GM15510 (cell line): ENCODE measurements around the gene PACSIN1.

Experiments
- POLR2A ChIP-seq: IDR thresholded peaks from 3 replicates; pipeline ENCODE4 v1.6.1; 2011; ENCODE audit warnings: borderline replicate concordance; ENCODE audit not compliant: insufficient read length; ENCODE audit errors: extremely low read depth

The PACSIN1 gene

DNA sequence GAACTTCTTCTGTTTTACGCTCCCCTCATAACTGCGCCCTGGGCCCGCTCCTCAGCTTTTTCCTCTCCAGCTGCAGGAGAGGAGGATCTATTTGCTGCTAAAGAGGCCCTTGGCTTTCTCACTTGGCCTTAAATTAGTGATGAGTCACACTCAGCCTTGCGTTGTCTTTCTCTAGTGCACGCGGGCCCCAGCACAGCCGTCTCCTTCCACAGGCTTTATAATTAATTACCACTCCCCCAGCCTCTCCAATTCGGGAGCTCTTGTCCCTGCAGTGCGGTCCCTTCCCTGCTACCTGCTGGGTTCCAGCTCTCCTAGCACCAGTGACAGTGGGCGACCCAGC, 25.2 kb downstream of the PACSIN1 start:
- TF ChIP-seq POLR2A: no peak

DNA sequence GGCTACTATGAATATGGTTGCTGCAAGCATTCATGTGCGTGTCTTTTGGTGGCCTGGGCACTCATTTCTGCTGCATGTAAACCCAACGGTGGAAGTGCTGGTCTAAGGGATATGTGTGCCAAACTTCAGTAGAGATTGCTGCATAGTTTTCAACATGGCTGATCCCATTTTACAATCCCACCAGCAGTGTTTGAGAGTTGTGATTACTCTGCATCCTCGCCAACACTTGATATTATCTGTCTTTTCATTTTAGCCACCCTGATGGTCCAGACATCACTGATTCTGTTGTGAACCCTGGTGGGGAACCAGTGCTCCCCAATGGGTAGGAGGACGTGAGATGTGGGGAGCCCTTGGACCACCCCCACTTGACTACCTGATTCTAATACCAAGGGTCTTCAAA, 27.5 kb downstream of the PACSIN1 start:
- no peak for TF ChIP-seq POLR2A

DNA sequence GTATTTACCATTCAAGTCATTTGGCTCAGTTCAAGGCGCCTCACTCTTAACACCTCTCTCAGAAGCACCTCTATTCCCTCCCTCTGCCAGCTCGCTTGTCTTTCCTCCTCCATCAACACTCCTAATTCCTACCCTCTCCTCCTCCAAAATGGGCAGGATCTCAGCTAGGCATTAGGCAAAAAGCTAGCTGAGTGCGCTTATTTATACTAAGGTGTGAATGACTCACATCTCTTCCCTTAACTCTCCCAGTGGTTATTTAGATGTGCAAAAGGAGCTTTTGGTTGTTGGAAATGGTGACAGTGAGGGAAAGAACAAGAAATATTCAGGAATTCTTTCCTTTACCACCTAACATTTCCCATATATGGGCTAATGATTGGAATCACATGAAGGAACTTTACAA, 29.1 kb downstream of the PACSIN1 start:
- TF ChIP-seq POLR2A: no peak

DNA sequence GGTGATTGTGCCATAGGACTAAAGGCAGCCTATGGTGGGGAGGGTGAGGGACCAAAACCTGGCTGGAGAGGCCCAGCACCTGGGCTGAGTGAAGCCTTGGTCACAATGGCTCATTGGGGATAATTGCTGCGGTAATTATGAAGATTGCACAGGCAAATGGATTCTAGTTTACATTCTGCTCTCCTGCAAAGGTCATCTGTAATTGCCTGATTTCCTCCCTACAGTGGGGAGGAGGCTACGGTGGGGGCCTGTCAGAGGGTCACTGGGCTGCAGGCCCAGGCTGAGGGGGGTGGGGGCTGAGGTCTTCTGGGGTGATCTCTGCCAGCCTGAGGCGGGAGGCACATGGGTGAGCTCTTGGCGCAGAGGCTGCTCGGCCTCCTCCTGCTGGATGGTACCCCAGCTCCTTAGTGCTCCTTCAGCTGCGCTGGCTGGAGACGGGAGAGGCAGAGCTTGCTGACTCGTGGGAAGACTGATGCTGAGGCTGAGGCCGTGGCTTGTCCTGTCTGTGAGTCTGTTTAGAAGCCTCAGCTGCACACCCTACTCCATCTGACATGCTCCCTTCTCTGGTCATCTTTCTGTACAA, 30.3 kb downstream of the PACSIN1 start:
- no peak for TF ChIP-seq POLR2A

DNA sequence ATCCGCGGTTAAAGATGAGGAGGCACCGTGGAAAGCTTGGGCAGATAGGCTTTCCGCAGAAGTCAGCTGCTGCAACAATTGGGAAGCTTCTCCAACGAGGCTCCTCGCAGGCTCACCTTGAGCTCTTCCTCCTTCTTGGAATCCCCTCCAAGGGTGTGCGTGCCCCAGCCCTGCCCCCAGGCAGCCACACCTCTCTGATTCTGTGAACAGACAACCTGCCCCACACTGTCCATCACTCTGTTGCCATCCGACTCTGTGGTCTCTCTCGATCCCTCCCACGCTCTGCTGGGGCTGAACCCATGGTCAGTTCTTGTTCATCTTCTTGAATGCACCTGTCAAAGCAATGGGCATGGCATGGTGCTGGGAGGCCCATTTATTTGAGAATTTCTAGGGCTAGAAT, 31.5 kb downstream of the PACSIN1 start:
- no peak for TF ChIP-seq POLR2A

DNA sequence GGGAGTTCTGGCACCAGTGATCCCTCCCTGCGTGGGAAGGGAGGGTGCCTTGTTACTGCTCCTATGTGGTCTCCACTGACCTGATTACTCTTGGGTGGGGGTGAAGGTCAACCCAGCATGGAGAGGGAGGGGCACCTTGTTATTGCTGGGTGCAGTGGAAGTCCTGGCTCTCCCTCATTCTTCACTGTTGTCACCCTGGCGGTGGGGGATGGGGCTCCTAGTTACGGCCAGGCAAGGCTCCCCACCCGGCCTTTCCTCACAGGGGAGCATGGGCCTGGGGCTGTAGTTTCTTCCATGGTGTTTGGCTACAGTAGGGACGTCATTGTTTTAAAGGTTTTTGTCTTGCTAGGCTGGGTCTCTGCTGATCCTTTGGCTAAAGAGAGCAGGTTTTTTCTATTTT, 40.8 kb downstream of the PACSIN1 start:
- no peak for TF ChIP-seq POLR2A

DNA sequence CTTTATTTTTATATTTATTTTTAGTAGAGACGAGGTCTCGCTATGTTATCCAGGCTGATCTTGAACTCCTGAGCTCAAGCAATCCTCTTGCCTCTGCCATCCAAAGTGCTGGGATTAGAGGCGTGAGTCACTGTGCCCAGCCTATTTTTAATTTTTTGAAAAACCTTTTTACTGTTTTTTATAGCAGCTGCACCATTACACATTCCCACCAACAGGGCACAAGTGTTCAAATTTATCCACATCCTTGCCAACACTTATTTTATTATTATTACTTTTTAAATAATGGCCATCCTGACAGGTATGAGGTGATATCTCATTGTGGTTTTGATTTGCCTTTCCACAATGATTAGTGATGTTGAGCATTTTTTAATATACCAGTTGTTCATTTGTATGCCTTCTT, 42.5 kb downstream of the PACSIN1 start:
- no peak for TF ChIP-seq POLR2A

DNA sequence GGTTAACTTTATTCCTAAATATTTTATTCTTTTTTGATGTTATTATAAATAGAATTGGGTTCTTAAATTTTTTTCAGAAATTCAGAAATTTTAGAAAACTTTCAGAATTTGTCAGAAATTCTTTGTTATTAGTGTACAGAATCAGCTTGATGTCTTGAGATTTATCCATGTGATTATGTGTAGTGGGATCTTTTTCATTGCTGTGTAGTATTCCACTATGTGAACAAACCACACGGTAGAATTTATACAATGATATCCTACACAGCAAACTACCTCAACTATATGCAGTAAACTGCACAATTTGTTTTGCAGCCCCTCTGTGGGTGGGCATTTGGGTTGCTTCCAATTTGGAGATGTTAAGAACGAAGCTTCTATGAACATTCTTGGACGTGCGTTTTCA, 43.9 kb downstream of the PACSIN1 start:
- no peak for TF ChIP-seq POLR2A

DNA sequence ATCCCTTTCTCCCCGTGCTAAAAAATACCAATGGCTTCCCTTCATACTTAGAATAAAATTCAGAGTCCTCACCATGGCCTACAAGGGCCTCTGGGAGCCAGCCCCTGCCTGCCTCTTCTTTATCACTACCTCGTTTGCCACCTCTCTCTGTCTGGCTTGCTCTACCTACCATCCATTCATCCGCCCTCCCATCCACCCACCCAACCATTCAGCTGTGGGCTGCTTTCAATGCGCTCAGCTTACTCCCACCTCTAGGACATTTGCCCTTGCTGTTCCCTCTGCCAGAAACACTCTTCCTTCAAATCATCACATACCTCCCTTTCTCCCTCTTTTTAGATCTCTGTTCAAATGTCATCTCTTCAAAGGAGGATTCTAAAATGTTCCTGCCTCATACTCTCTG, 44.4 kb downstream of the PACSIN1 start:
- TF ChIP-seq POLR2A: no peak

DNA sequence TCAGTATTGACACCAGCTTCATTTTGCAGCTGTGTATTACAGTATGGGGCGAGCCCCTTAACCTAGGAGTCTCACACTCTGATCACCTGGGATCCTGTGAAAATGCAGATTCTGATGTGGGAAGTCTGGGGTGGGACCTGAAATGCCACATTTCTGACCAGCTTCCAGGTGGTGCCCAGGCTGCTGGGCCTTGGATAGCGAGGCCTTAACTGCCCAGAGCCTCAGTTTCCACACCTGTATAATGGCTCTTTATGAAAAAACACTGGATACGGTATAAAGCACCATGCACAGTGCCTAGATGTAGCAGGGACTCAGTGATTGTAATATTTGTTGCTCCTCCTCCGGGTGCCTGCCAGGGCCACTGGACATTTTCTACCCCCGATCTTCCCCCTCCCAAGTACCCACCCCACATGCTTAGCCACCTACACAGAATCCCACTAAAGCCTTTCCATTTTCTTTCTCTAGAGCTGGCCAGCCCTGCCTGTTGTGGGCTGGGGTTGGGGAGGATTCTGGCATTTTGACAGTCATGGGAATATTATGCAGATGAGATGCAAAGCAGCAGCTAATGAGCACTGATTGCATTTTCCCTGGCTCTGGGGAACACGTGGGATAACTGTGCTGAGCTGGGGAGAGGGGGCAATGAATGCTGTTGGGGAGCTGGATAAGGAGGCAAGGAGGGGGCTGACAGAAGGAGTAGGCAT, 45.5 kb downstream of the PACSIN1 start:
- TF ChIP-seq POLR2A: no peak

DNA sequence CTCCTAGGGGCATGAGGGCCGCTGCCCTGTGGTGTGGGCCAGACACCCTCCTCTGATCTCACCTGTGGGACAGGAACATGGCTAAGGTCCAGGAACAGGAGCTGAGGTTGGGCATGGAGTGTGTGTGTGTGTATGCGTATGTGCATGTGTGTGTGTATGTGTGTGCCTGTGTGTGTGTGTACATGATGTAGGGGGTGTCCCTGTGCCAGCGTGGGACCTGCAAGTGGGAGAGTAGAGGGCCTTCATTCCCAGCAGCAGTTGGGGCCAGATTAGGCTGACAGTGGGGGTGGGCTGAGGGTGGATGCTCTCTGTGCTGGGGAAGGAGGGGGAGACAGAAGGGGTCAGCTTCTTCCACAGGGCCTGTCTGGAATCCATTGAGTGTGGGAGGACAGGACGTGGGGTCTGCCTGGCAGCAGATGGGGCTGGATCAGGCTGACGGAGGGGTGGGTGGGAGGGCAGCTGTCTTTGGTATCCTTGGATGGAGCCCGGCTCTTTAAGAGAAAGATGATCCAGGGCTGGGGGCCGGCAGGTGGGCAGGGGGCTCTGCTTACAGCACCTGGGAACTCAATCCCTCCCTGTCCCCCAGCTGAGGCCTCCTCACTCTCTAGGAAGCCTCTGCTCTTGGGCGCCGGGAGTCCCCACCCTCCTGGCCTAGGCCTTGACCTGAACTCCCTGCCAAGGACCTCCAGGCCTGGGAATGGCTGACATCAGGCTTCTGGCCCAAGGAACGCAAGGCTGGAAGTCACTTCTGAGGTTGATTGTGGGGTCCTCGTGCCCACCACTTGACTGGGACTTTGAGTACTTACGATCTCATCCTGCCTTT, 46.2 kb downstream of the PACSIN1 start:
- no peak for TF ChIP-seq POLR2A

DNA sequence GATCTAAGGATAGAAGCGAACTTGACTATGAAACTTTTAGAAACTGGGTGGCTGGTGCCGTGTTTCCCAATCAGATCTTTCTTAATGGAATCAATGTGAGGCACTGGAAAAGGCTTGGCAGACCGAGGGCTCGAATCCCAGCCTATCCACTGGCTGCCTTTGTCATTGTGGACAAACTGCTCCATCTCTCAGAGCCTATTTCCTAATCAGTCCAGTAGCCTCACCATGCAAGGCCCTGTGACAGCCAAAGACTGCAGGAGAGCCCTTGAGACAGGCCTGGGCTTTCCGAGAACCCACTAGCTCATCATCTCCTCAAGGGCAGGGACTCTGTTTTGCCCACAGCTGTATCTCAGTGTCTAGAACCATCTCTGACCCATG, 46.9 kb downstream of the PACSIN1 start:
- no peak for TF ChIP-seq POLR2A

DNA sequence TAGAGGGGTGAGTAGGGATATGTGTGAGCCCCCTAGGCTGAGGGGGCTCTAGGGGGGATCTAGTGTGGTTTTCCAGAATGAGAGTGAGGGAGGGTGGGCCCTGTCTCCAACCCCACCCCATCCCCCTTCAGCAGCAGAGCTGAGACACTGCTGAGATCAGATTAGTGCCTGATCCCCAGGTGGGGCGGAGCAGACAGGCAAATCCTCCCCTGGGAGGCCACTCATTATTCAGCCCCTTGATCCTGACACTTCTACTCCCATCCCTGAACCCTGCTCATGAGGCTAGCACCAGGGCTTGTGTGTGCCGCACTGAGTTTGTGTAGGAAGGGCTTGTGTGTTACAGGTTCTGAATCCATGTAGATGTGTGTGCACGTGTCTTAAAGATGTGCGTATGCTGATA, 47.8 kb downstream of the PACSIN1 start:
- no peak for TF ChIP-seq POLR2A

DNA sequence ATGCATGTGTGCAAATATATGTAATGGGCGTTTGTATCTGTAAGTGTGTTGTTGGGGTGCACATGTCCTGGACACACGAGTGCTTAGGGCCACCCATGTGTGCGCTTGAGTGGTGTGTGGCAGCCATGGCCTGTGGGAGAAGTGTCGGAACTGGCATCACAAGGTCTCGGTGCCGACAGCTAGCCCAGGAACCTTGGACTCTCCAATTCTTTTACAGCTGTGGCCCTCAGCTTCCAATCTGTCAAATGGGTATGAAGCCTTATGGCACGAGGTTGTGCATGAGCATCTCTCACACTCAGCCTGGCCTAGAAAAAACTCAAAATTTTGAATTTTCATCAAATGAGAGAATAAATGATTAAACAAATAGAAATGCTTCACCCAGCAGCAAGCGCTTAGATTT, 48.2 kb downstream of the PACSIN1 start:
- no peak for TF ChIP-seq POLR2A

DNA sequence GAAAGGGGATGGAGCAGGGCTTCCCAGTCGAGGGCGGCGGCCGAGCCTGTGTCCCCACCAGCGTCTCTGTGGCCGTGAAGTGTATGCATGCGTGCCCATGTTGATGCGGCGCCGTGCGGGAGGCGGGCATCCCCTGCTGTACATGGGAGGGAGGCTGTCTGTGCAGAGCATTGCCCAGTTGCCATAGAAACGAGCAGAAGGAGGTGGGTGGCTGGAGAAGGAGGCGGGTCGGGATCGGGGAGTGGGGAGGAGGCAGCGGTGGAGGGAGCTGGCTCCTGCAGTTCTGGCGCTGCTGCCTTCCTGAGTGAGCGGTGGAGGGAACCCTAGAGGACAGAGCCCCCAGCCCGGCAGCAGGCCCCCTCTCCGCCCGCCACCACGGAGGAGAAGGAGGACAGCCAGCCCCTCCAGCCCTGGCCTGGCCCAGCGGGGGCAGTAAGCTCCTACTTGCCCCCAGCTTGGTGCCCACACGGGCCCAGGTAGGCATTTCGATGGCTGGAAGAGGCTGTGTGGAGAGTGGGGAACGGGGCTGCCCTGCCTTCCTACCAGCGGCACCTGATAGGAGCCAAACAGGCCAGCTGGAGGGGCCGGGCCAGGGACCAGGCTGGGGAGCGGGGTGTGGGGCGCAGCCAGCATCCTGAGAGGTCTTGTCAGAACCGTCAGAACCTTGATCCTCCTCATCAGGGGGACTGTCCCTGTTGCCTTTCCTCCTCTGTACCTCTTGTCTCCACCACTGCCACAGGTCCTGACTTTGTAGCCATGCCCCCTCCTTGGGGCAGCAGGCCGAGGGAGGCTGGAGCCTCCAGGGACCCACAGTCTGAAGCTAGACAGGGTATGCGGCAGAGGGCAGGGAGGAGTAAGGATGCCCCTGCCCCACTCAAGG, 49.0 kb downstream of the PACSIN1 start:
- TF ChIP-seq POLR2A: no peak

DNA sequence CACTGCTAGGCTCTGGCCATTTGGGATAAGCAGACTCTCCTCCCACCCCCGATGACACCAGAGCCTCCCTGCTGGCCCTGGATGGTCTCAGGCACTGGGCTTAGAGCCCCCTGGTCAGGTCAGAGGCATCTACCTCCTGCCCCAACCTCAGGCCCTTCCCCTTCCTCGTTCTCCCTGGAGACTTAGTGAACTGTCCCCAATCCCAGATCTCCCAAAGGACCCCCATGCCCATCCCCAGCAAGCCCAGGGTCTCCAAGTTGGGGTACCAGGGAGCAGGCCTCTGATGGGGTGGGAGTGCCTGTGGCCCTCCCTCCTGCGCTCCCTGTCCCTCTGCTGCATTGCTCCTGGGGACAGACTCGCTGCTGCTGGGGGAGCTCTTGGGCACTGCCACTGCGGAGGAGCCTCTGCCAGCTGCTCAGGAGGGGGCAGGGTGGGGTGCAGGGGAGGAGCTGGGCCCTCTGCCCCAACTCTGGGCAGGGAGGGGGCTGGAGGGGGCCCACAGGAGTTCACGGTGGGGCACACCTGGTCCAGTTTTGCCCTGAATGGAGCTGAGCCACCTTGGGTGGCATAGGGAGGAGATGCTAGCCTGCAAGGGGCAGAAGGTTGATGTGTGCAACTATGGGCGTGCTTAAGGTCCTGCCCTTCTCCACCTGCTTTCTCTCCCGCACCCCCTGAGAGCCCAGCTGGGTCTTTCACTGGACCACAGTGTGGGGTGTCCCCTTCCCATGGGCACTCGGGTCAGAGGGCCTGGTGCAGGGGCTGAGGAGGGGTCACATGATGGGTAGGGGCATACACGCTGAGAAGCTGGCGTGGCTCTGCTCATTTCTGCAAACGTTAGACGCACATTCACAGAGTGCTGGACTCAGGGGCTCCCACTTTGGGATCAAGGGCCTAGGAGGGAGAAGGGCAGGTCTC, 49.9 kb downstream of the PACSIN1 start:
- TF ChIP-seq POLR2A: no peak
